GM18868 (cell line): ENCODE data around the gene SUSD6.

Source experiments
- ATAC-seq: cut with Tn5 transposase; IDR thresholded peaks from one replicate; pipeline ENCODE4 v1.9.1; 2021; ENCODE audit warnings: mild to moderate bottlenecking, moderate library complexity; ENCODE audit not compliant: unreplicated experiment

SUSD6 gene

DNA sequence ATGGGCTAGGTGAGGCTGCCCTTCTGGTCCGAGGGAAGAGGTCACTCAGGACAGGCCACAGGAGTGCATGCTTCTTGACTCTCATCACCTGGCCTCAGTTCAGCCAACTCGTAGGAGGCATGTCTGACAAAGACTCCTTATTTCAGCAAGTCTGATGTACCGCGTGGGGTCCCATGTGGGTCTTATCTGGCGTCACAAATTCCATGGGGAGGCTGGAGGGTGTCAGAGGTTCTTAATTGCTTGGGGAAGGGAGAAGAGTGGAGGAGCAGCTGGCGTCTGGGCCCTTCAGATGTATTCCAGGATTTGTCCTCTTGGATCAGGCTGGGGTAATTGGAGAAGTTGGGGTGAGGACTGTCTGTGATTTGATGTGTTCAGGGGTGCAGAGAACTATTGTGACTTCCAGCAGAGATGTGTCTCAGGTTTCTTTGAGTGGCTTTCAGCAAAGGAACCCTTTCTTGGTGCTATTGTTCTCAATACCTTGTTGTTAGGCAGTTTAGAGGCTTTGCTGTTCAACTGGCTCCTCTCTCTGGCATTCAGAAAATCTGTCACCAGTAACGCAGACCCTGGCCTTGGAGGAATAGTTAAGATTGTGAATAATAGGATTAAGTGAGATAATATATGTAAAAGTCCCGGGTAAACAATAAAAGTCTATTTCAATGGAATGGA, 60.1 kb downstream of the SUSD6 start:
- ATAC-seq, result no peak

DNA sequence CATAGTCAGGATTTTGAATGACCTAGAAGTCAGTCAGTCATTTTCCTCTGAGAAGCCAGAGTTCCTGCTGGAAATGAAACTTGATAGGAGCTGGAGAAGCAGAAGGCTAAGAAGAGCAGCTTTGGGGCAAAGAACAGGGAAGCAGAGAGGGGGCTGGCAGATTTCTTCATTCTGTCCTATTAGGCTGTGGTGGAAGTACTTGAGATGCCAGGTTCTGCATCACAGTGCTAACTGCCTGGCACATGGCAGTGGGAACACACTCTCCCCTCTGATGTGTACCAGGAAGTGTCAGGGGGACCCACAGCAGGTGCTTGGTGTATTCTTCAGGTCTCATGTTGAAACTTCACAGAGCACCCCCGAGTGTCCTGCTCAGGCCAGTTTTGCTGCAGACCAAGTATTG, 61.0 kb downstream of the SUSD6 start:
- ATAC-seq, result no peak

DNA sequence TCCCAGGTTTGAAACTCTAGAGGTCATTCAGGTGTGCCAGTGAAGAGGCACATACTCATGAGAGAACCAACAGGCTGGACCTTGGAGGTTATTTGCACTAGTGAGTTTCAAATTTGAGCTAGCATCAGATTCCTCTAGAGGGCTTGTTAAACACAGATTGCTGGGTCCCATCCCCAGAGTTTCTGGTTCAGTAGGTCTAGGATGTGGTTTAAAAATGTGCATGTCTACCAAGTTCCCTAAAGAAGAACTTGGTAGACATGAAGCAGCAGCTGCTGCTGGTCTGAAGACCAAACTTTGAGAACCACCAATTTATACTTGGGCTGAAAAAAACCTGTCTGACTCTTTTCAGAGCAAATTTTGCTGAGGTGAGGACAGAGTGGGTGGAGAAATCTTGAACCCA, 61.7 kb downstream of the SUSD6 start:
- ATAC-seq, result peak; percentile 44

DNA sequence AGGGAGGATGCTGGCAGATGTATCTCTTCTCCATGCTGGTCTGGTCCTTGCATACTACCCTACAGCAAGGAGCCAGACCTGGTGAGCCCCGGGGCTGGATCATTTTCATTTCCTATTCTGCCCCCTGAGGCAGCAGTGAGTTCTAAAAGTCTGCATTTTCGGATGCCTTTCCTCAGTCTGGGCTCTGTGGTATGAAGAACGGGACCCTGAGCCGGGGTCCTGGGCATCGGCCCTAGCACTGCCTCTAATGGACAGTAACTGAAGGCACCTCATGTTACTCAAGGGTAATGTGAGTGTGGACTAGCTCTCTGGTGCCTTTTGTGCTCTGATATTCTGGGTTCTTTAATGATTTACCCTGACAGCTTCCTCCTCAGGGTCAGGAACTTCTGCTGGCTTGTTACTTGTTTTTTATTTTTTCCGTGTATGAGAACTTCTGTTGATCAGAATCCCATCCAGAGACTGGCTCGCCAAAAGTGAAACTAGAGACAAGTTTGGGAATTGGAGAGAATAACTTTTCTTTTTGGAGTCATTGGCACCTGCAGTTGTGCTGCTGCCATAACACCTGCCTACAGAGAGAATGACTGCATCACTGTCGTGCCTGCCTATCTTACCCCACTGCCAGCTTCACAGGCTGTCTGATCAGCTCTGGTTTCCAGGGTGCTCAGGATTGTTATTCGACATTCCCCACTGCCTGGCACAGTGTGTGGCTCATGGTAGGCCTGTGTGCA, 62.3 kb downstream of the SUSD6 start:
- peak; percentile 28 for ATAC-seq

DNA sequence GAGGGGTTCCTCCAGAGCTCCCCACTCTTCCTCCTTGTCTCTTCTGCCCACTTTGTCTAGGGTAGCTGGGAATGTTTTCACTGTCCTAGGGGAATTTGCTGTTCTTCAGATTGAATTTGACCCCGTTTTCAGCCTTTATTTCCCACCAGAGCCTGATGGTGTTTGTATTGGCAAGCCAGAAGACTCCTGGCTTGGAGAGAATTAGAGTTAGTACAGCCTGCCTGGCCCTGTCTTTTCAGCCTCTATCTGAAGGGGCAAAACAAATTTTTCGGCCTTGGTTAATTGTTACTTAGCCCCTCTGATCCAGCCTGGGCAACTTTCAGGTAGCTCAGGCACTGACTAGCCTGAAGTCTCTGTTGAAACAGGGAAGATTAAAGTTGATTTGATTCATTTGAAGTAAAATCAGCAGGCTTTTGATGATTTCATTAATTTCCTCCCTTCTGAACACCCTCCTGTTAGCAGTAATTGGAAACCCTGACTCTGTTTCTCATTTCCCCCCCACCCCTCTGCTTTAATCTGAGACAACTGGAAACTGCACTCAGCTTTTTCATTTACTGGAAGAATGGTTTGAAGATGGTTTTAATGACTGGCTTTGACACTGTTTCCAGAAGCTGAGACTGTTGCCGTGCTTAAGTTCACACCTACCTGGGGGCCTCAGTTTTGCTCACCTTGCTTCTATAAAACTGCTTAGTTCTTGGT, 63.3 kb downstream of the SUSD6 start:
- no peak for ATAC-seq

DNA sequence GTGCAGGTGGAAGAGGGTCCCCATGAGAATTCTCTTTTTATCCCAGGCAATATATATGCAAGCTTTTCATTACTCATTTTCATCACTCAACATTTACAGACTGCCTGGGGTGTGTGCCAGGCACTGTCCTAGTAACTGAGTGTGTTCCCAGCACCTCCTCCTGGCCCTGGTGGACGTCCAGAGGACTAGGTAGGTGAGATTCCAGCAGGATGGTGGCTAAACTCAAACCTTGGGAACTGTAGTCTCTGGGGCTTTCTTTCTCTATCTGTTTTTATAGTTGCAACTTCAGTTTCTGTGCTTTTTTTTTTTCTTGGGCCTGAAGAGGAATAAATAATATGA, 63.8 kb downstream of the SUSD6 start:
- no peak for ATAC-seq

DNA sequence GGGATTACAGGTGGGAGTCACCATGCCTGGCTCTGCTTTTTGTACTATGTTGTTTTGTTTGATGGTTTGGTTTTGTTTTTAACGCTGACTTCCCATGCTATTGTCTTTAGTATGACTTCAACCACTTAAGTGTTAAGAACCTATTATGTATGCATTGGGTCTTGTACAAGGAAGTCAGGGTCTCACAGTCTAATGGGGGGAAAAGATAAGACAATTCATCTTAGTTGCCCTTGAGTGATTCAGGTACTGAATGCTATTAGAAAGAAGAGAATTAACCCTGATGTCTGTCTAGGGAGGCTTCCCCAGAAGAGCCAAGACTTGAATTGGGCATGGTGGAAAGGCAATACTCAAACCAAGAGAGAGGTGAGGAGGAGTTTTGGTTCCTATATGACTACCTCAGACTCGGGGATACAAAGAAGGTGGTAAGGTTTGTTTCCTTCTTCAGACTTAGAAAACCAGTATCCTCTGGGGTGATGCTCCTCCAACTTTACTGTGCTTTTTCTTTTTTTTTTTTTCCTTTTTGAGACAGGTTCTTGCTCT, 64.6 kb downstream of the SUSD6 start:
- ATAC-seq, result peak; percentile 81

DNA sequence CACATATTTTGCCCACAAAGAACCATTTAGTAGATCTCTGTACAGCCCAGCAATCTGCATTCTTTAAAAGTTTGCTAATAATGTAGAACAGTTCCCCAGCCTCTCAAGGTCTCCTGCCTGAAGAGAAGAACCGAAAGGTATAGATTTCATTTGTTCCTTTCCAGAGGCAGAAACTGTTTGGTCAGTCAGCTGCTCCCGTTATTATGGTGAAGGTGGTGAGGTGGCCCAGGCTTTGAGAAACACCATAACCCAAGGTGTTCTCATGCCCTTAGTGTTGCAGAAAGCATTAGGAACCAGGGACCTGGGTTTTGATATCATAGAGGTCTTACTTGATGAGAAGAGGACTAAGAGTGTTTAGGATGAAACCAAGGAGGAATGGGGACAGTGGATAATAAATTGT, 65.3 kb downstream of the SUSD6 start:
- ATAC-seq, result no peak

DNA sequence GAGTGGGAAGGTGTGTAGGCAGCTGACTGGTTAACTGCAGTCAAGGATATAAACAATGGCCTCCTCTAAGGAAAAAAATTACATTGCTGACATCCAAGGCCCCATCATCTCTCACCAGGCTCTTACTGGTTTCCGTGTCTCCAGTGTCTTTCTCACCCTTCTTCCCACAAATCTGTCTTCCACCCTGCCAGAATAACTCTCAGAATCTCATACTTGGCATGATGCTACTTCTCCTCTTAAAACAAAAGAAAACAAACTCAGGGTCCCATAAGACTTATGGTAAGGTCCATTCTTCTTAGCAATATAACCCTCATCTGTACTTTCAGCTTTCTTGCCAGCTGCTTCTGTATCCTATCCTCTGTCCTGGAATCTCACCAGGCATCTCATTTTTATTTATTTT, 68.9 kb downstream of the SUSD6 start:
- no peak for ATAC-seq

DNA sequence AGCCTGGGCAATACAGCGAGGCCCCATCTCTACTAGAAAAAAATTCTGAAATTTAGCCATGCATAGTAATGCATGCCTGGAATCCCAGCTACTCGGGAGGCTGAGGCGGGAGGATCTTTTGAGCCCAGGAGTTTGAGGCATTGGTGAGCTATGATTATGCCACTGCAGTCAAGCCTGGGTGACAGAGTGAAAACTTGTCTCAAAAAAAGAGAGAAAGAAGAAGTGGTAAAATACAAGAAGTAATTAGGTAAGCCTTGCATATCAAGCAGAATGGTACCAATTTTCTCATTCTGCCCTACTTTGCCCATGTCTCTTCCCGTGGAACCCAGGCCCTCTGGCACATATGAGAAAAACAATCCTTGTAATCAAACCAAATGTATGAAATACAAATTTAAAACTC, 70.7 kb downstream of the SUSD6 start:
- ATAC-seq, result no peak

DNA sequence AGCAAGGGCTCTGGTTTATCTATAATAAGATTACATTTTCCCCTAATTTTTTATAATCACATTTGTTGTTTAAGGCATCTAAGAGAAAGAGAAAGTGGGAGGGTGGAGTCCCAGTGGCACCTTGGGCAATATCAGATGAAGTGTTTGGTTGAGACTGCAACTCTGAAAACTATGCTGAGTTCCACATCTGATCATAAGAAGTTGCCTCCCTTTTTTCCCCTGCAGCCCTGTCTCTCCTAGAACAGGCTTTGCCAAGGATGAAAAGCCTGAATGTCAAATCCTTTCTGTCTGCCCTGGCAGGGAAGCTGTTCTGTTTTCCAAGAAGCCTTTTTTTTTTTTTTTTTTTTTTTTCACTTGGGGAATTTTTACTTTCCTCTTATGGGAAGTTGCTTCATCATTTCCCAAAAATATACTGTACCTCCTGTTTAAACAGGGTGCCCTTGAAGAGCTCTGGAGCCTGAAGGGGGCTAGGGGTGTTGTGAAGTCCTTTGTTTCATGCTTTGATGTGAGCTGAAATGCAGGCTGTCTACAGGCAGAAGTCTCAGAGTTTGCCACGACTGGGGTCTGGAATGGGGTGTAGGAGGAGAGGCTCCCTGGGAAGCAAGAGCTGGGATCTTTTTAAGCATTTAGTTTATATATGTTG, 71.3 kb downstream of the SUSD6 start:
- no peak for ATAC-seq

DNA sequence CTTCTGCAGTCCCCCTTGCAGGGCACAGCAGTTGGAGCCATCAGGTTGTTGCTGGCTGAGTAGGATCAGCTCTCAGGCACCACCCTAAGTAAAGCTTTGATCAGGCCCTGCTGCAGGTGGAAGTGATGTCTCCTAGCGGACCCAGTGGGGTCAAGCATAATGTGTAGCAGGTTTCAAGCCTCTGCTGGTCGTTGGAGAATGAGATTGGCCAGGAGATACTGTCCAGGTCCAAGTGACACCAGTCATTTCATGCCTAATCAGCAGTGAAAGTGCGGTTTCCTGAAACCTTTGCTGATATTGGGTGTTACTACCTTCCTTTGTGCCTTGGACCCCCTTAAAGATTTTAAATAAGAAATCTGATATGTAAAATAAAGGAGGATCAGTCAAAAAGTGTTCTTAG, 72.6 kb downstream of the SUSD6 start:
- peak; percentile 50 for ATAC-seq

DNA sequence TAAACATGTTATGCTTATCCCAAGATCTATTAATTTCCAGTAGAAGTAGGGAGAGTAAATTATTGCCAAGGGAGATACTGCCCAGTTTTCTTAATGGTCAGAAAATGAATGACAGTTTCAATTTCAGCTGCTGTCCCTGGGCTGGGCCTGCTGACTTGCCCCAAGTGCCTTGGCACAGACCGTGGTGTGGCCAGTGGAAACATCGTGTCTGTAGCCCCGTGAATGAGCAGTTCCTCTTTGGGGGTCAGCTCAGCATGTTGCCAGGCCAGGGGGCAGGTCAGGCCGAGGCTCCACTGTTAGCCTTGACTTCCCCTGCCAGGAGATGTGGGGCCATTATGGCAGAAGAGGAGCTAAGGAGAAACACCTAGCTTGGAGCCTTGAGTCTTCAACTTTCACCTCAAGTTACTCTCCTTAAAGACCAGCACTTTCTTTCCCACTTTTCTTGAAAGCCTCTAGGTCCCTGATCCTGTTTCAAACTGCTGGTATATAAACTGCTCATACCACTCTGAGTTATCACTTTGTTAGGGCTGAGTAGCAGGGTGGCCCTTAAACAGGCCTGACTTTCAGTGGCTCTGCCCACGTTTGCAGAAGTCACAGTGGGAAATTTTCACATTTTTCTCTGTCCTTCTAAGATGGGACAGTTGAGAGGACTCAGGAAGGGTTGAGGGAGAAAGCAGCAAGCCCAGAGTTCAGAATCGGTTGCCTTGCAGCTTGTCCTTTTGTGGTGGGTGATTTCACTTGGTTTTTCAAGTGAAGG, 73.2 kb downstream of the SUSD6 start:
- ATAC-seq, result no peak

DNA sequence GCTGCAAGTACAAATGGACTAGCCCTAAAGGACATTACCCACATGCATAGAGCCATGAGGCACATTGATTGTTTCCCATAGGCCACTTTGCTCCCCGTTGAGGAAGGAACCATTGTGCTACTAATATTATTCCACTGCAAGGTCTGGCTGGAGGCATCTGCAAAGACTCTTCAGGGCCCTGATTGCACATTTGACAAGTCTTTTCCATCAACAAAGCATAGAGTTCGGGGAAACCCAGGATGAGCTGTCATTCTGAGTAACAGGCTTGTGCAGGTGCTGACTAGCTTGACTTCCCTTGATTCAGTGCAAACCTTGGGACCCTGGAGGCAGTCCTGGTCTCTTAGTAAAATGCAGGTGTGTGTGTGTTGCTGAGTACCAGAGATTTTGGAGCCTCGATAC, 73.8 kb downstream of the SUSD6 start:
- peak; percentile 72 for ATAC-seq

DNA sequence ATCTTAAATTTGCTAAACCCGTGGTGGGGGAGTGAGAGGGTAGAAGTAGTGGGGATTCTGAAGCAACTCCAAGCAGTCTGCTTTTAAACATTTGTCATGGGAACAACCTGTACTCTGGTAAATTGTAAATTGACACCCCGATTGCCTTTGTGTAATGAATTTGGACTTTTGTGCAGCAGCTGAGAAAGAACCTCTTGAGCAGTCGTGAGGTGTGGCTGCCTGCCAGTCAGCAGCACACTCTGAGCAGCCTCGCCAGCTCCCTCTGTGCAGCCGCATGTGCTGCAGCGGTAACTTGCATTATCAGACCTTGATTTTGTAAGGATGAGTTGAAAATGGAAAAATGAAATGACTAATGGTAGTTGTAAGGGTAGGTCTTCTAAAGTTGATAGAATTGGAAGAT, 74.3 kb downstream of the SUSD6 start:
- ATAC-seq, result no peak

DNA sequence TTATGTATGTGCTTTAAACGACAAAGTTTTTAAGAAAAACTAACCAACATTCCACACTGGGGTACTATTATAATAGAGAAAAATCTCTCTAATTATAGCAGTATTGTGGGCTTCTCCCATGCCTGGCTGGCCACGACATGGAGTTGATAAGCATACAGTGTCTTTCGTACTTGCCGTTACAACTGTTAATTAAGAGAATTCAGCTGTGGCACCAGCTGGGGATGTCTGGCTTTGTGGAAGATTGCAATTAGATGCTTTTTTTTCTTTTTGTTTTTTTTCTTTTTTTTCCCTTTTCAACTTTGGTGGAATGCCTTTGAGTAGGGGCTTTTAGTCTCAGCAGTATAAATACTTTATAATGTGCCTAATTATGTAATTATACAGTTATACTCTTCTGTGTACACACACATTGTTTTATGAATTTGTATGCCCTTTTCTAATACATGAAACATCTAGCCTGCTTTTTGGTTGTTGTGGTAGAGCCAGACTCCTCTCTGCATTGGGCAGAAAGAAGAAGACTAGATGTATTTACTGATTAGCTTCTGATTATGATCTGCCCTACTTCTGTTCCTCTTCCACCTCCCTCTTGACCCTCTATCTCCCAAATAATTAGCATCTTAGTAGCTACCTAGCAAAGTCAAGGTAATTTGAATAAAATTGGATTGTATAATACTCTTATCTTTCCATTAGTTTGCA, 76.4 kb downstream of the SUSD6 start:
- ATAC-seq, result no peak

DNA sequence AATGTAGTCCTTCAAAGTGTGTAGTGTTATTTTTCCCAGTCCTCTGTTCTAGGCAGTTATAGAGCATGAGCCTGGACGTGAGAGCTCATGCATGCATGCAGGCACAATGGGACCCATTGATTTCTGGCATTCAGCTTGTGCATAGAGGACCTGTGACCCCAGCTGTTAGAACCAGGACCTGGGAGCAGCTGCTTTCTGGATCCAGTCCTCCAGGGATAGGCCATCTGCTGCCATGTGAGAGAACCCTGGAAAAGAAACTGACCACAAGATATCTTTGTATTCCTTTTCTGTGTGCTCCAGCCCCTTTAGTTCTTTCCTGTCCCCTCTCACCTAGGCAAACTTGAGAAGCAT, 76.9 kb downstream of the SUSD6 start:
- no peak for ATAC-seq

DNA sequence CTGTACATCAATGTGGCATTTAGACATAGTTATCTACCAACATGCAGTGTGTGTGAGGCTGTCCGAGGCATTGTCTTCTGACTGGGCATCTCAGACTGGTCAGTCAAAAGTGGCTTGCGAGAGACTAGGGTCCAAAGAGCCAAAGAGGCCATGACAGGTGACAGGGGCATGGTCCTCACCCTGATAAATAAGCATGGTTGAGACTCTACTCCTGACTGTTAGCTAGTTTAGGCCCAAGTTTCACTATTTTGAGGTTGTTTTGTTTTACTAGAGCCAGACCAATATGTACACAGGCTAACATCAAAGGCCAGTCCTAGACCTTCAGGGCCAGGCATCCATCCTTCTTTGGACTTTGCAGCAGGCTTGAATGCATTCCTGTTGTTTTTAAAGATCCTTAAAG, 78.6 kb downstream of the SUSD6 start:
- ATAC-seq, result no peak

DNA sequence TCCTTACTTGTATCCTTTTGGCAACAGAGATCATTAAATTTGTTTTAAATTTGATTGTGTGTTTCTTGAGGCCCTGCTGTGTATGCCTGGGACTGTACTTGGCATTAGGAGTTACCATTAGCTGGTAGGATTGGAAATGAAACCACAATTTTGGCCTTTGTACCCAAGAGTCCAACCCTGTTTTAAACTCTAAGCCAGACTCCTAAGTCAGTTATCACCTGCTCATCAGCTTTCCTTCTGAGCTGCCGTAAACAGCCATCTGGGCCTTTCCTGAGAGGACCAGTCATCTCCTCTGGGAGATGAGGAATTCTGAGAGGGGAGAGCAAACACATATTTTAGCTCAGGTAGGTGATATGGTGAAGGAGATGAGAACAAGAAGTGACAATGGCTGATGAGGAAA, 81.2 kb downstream of the SUSD6 start:
- no peak for ATAC-seq

DNA sequence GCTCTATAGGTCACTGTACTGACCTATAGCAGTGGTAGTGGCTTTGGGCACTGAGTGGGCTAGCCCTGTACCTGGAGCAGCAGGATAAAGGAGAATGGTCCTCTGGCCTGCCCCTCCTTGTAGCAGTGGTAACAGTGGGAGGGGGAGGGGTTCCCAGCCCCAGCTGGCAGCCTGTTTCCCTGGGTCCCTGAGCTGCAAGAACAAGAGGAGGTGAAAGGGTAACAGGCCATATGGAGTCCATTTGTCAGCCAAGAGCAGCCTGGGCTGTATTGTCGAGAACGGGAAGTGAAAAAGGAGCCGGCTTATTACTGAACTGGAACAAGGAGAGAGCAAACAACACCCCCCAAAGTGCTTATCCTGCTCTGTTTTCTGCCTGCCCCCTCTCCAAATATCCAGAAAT, 81.7 kb downstream of the SUSD6 start:
- ATAC-seq, result peak; percentile 48
